ENCODE data around the gene EN1. TPM values are rescaled to one million over a fixed set of nuclear protein-coding genes. Genes with fewer than 3 reads are reported as not detected.
A peak's percentile ranks its signal among the peaks of the same experiment; 100 is the strongest.

The EN1 gene
- 10 to 100 TPM in 2 of 4 donors, 1 to 10 TPM in 2; 7.3 to 16.7 (median 11.8) TPM for total RNA-seq

- 2% methylated on average over 22 of the region's 64 CpGs for WGBS
- no peak for TF ChIP-seq POLR2AphosphoS5 (IDR thresholded peaks at IDR 0.05)
- no peak for TF ChIP-seq CTCF (IDR thresholded peaks at IDR 0.05)
- H3K9me3 ChIP-seq, result no peaks in the 10 kb centered on the region
- peaks cover 63% of the 10 kb centered on the region for H3K4me1 ChIP-seq
- no peak for DNase-seq (ENCODE audit: low spot score in 2 of 2)
- peak within 1 kb of the TSS; percentile 72 for H3K4me3 ChIP-seq
- peak within 1 kb of the TSS; percentile 92 for H3K27ac ChIP-seq
- peaks cover 99% of the 10 kb centered on the region for H3K27me3 ChIP-seq
- H3K36me3 ChIP-seq, result no peaks in the 10 kb centered on the region
These were observed at the start of gene EN1 for GRCh38 chr2:118846953-118847761. TSS of gene EN1 (minus strand) at chr2:118847648. CDS start at chr2:118847167, 481 bp downstream.

GRCh38 chr2:118893100-118893499 lies 45.7 kb upstream of the EN1 start:
- H3K9me3 ChIP-seq, result peaks cover 10% of the 10 kb centered on the region
- no peak overlapping the region for H3K27ac ChIP-seq
- WGBS, result 93% methylated on average over 3 of the region's 3 CpGs
- H3K27me3 ChIP-seq, result no peaks in the 10 kb centered on the region
- TF ChIP-seq POLR2A (IDR thresholded peaks at IDR 0.05) (no peak), EP300 (IDR thresholded peaks at IDR 0.05) (no peak), POLR2AphosphoS5 (IDR thresholded peaks at IDR 0.05) (no peak), CTCF (IDR thresholded peaks at IDR 0.05) (no peak)
- no peaks in the 10 kb centered on the region for H3K36me3 ChIP-seq
- no peak overlapping the region for H3K4me3 ChIP-seq
- no peak for DNase-seq (ENCODE audit: low spot score in 2 of 2)
- no peaks in the 10 kb centered on the region for H3K4me1 ChIP-seq

GRCh38 chr2:118889995-118890394 lies 42.5 kb upstream of the EN1 start:
- Histone ChIP-seq H3K9me3 (peaks cover 10% of the 10 kb centered on the region), H3K36me3 (no peaks in the 10 kb centered on the region), H3K4me3 (no peak overlapping the region), H3K27ac (no peak overlapping the region), H3K27me3 (no peaks in the 10 kb centered on the region), H3K4me1 (no peaks in the 10 kb centered on the region)
- no peak for DNase-seq (ENCODE audit: low spot score in 2 of 2)
- TF ChIP-seq POLR2AphosphoS5 (IDR thresholded peaks at IDR 0.05), result no peak
- no peak for TF ChIP-seq POLR2A (IDR thresholded peaks at IDR 0.05)
- TF ChIP-seq EP300 (IDR thresholded peaks at IDR 0.05), result no peak
- TF ChIP-seq CTCF (IDR thresholded peaks at IDR 0.05), result no peak
- 68% methylated on average over 1 of the region's 1 CpG for WGBS

- Histone ChIP-seq H3K36me3 (no peaks in the 10 kb centered on the region), H3K27me3 (peaks cover 13% of the 10 kb centered on the region), H3K4me3 (no peak overlapping the region), H3K9me3 (no peaks in the 10 kb centered on the region), H3K4me1 (peaks cover 10% of the 10 kb centered on the region), H3K27ac (no peak overlapping the region)
- DNase-seq (ENCODE audit: low spot score in 2 of 2), result no peak
- no peak for TF ChIP-seq POLR2AphosphoS5 (IDR thresholded peaks at IDR 0.05)
- no peak for TF ChIP-seq POLR2A (IDR thresholded peaks at IDR 0.05)
- TF ChIP-seq EP300 (IDR thresholded peaks at IDR 0.05), result no peak
- no peak for TF ChIP-seq CTCF (IDR thresholded peaks at IDR 0.05)
- WGBS, result 71% methylated on average over 4 of the region's 4 CpGs
These were observed 36.3 kb upstream of the EN1 start for GRCh38 chr2:118883792-118884191.

GRCh38 chr2:118882693-118883336 lies 35.4 kb upstream of the EN1 start:
- H3K36me3 ChIP-seq, result no peaks in the 10 kb centered on the region
- H3K27ac ChIP-seq, result no peak overlapping the region
- no peaks in the 10 kb centered on the region for H3K9me3 ChIP-seq
- peak in 1 of 2 donors; percentile 76 for DNase-seq (ENCODE audit: low spot score in 2 of 2)
- peaks cover 15% of the 10 kb centered on the region for H3K27me3 ChIP-seq
- WGBS, result 13% methylated on average over 14 of the region's 17 CpGs
- H3K4me1 ChIP-seq, result peaks cover 10% of the 10 kb centered on the region
- TF ChIP-seq POLR2AphosphoS5 (IDR thresholded peaks at IDR 0.05), result no peak
- peak; percentile 74 to 94 for TF ChIP-seq CTCF (IDR thresholded peaks at IDR 0.05)
- peak overlapping the region; percentile 25 for H3K4me3 ChIP-seq
